GM20000 (cell line): ENCODE results near the gene VARS2.
"Not testable (repeated sequence)": the region's sequence is repeated elsewhere in the genome, so short reads cannot be mapped to it uniquely, and the experiment has no call there.

ENCODE experiments used
- DNase-seq: peaks from one replicate; pipeline ENCODE4 v3.0.0; 2012; ENCODE audit warnings: low spot score
- CTCF ChIP-seq: IDR thresholded peaks from 2 replicates; pipeline ENCODE4 v1.5.1; 2012; ENCODE audit warnings: mild to moderate bottlenecking, control low read depth; ENCODE audit errors: extremely low read depth, missing control alignments

Gene VARS2

GRCh38 chr6:30907758-30908591 lies 6.1 kb upstream of the VARS2 start, which contains the start of gene GTF2H4:
GTF2H4 (plus strand) TSS chr6:30908207.
- no peak for TF ChIP-seq CTCF
- DNase-seq, result peak; percentile 92

GRCh38 chr6:30908700-30909099 lies 5.3 kb upstream of the VARS2 start:
- TF ChIP-seq CTCF, result no peak
- no peak for DNase-seq

GRCh38 chr6:30910473-30910872 lies 3.6 kb upstream of the VARS2 start:
- not testable (repeated sequence) for DNase-seq

GRCh38 chr6:30912746-30913520 lies 1.1 kb upstream of the VARS2 start:
- TF ChIP-seq CTCF, result no peak
- no peak for DNase-seq

GRCh38 chr6:30913721-30914075 lies 340 bp upstream of the VARS2 start:
- no peak for DNase-seq

GRCh38 chr6:30914854-30915590 lies 984 bp downstream of the VARS2 start:
- no peak for DNase-seq
- no peak for TF ChIP-seq CTCF

More at GRCh38 chr6:30913721-30914075, 340 bp upstream of the VARS2 start:
- no peak for TF ChIP-seq CTCF

- peak; percentile 14 for TF ChIP-seq CTCF
- DNase-seq, result peak; percentile 87
Measured at GRCh38 chr6:30915591-30915946, 1.5 kb downstream of the VARS2 start.
